B cell (primary cell): ENCODE data around the gene GDF2.

ENCODE experiments used
- EZH2 ChIP-seq: IDR thresholded peaks from 2 replicates; pipeline ENCODE4 v1.6.1; 2012; ENCODE audit warnings: borderline replicate concordance, low read depth, mild to moderate bottlenecking, moderate library complexity, low read length; ENCODE audit not compliant: insufficient read depth, poor library complexity, severe bottlenecking
- TF ChIP-seq, protein P1 (sequence below): fragments of 200-600 bp; IDR thresholded peaks from one replicate; pipeline ENCODE4 v1.8.0; 2022; ENCODE audit warnings: antibody characterized with exemption, mild to moderate bottlenecking

DNA sequence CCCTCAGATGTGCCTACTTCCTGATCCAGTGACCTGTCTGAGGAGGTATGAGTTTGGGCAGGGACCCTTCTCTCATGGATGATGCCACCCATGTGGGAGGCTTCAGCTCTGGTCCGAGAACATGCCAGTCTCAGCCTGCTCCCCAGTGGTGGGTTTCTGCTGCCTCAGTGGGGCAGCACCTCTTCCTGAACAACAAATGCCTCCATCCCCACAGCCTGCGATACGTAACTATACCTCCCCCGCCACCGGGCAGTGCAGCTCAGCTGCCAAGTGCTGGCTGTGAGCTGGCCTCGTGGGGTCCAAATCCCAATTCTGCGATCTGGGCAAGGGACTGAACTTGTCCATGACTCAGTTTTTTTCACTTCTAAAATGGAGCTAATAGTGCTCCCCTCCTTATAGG lies 19.1 kb upstream of the GDF2 start:
- TF ChIP-seq, protein P1, sequence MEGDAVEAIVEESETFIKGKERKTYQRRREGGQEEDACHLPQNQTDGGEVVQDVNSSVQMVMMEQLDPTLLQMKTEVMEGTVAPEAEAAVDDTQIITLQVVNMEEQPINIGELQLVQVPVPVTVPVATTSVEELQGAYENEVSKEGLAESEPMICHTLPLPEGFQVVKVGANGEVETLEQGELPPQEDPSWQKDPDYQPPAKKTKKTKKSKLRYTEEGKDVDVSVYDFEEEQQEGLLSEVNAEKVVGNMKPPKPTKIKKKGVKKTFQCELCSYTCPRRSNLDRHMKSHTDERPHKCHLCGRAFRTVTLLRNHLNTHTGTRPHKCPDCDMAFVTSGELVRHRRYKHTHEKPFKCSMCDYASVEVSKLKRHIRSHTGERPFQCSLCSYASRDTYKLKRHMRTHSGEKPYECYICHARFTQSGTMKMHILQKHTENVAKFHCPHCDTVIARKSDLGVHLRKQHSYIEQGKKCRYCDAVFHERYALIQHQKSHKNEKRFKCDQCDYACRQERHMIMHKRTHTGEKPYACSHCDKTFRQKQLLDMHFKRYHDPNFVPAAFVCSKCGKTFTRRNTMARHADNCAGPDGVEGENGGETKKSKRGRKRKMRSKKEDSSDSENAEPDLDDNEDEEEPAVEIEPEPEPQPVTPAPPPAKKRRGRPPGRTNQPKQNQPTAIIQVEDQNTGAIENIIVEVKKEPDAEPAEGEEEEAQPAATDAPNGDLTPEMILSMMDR: no peak
- TF ChIP-seq EZH2: no peak
